Activated CD4-positive, alpha-beta T cell treated with anti-CD3 and anti-CD28 coated beads for 1 hour (primary cell): ENCODE results near the gene TOMT.
"Not testable (repeated sequence)": the region's sequence is repeated elsewhere in the genome, so short reads cannot be mapped to it uniquely, and the experiment has no call there.

Source experiments
- DNase-seq: peaks from one replicate; pipeline ENCODE4 v3.0.0-alpha.2; 2020

Gene TOMT

GRCh38 chr11:72129381-72129780 is 23.7 kb downstream of the TOMT start:
- DNase-seq, result no peak

DNA sequence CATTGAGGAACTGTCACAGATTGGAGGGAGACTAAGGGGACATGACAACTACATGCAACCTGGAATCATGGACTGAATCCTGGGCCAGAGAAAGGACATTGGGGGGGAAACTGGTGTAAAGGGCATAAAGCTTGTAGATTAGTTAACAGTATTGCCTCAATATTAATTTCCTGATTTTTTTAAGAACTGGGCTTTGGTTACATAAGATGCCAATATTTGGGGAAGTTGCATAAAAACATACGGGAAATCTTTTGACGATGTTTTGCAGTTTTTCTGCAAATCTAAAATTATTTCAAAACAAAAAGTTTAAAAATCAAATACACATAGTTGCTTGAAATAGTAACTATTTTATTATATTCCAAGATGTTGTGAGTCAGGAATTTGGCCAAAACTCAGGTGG is 26.9 kb downstream of the TOMT start:
- DNase-seq, result no peak

DNA sequence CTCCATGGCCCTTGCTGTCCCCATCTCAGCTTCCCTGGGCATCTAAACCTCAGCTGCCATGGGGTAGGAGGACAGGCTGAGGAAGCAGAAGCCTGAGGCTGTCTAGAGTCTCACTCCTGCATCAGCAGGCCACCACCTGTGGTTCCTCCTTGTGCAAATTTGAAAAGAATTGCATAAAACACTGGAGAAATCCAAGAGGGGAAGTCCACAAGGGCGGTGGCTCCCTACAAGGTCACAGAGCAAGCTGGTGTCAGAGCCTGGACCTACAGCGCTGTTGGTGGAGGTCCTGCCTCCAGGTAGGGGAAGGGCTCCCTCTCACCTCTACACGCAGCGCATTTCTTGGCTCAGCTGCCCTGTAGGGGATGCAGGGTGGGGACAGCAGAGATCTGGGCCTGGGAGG is 29.7 kb downstream of the TOMT start, which contains the start of gene FOLR3:
FOLR3 (plus strand) TSS at position 253 of the 400 bp plus-strand sequence. CDS start 228 bp downstream, outside the sequence.
- not testable (repeated sequence) for DNase-seq

DNA sequence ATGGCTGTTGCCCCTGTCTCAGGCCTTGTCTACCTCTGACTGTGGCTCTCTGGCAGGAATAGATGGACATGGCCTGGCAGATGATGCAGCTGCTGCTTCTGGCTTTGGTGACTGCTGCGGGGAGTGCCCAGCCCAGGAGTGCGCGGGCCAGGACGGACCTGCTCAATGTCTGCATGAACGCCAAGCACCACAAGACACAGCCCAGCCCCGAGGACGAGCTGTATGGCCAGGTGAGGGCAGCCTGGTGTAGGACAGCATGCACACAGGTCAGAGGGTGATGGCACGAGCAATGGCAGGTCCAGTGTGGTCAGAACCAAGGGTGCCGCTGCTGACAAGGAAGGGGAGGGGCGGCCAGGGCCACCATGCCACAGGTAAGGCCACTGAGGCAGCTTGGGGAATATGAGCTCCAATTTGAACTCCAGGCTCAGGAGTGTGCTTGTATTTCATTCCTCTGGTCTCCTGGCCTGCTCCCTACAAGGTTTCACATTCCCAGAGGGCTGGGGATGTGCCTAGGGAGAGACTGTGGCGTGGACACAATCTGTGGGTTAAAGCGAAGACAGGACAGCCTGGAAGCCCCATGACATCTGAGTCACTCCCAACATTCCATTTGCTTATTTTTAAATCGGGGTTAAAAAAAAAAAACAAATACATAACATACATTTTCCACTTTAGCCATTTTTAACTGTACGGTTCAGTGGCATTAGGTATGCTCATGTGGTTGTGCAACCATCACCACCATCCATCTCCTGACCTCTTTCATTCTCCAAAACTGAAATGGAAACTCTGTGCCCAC is 30.4 kb downstream of the TOMT start:
- no peak for DNase-seq

- no peak for DNase-seq
Observed at GRCh38 chr11:72136684-72137262, 31.0 kb downstream of the TOMT start.

- DNase-seq, result no peak
Observed at GRCh38 chr11:72138821-72139390, 33.2 kb downstream of the TOMT start.

DNA sequence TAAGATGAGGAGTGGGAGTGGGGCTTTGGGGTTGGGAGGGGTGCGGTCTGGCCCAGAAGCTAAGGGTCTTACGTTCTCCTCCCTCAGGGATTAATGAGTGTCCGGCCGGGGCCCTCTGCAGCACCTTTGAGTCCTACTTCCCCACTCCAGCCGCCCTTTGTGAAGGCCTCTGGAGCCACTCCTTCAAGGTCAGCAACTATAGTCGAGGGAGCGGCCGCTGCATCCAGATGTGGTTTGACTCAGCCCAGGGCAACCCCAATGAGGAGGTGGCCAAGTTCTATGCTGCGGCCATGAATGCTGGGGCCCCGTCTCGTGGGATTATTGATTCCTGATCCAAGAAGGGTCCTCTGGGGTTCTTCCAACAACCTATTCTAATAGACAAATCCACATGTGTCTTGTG is 33.8 kb downstream of the TOMT start:
- DNase-seq, result no peak

DNA sequence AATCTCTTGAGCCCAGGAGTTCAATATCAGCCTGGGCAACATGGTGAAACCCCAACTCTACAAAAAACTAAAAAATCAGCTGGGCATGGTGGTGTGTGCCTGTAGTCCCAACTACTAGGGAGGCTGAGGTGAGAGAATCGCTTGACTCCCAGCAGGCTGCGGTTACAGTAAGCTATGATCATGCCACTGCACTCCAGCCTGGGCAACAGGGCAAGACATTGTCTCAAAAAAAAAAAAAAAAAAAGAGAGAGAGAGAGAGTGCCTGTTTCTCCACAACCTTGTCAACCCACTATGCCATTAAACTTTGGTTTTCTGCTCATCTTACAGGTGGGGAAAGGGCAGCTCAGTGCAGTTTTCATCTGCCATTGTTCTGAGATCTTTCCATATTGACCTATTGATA is 34.9 kb downstream of the TOMT start:
- DNase-seq, result no peak

DNA sequence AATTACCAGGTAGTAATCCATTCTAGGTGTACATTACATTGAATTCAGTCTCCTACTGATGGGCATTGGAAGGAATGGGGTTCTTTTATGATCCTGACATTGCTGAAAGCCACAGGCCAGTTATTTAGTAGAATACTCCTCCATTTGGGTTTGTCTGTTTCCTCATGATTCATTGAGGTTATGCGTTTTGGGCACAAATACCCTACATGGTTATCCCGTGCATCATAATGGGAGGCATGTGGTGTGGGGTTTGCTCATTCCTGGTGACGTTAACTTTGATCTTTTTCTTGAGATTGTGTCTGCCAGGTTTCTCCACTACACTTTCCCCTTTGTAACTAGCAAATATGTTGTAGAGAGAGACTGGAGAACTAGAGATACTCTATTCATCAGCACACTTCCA is 35.3 kb downstream of the TOMT start:
- no peak for DNase-seq

DNA sequence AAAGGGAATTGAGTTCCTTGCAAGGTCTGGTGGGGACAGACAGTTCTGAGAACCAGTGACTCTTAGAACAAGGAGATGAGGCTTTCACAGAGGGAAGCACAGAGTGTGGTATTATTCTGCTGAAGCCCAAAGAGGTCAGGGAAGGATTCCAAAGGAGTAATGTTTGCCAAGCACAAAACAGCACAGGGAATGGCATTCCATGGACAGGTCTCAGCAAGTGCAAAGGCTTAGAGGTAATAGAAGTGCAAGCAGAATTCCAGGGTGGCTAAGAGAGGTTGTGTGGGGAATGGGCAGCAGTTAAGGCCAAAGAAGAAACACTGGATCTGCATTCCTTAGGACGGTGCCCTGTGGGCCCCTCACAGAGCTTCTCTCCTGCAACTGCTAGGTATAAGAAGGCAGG is 36.4 kb downstream of the TOMT start:
- not testable (repeated sequence) for DNase-seq

GRCh38 chr11:72142543-72142942 is 36.8 kb downstream of the TOMT start:
- not testable (repeated sequence) for DNase-seq

DNA sequence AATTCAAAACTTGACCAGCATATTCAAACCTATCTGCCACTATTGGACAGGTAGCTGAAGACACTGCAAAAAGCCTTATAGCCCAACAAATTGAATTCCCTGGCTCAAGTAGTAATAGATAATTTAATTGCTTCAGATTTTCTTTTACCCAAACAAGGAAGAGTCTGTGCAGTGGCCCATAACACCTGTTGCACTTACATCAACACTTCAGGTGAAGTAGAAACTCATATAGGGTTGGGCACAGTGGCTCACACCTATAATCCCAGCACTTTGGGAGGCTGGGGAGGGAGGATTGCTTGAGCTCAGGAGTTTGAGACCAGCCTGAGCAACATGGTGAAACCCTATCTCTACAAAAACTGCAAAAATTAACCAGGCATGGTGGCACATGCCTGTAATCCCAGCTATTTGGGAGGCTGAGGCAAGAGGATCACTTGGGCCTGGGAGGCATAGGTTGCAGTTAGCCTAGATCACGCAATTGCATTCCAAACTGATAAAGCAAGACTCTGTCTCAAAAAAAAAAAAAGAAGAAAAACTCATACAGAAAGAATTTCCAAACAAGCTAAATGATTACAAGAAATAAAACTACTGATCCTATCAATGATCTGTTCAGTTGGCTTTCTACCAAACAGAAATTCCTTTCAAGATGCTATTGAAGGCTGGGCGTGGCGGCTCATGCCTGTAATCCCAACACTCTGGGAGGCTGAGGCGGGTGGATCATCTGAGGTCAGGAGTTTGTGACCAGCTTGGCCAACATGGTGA is 39.3 kb downstream of the TOMT start:
- DNase-seq, result no peak

DNA sequence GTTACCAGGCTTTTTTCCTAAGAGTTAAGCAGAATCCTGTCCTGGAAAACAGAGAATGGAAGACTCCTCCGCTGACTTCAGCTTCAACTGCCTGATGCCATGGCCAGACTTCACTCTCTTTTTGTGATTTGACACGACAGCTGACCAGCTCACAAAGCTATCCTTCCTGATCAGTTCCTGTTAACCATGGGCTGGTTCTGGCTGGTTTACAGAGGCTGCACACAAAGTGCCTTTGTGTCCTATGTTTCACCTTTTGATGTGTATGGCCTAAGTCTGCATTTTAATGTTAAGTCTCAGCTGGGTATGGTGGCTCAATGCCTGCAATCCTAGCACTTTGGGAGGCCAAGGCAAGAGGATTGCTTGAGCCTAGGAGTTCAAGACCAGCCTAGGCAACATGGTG is 40.9 kb downstream of the TOMT start:
- DNase-seq, result no peak

GRCh38 chr11:72150882-72151281 is 45.2 kb downstream of the TOMT start:
- DNase-seq, result no peak

DNA sequence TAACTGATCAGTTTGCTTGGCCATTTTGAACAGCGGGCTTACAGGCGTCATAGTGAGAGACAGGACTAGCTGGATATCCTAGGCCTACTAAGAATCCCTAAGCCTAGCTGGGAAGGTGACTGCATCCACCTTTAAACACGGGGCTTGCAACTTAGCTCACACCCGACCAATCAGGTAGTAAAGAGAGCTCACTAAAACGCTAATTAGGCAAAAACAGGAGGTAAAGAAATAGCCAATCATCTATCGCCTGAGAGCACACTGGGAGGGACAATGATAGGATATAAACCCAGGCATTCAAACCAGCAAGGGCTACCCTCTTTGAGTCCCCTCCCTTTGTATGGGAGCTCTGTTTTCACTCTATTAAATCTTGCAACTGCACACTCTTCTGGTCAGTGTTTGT is 48.1 kb downstream of the TOMT start:
- DNase-seq, result not testable (repeated sequence)

DNA sequence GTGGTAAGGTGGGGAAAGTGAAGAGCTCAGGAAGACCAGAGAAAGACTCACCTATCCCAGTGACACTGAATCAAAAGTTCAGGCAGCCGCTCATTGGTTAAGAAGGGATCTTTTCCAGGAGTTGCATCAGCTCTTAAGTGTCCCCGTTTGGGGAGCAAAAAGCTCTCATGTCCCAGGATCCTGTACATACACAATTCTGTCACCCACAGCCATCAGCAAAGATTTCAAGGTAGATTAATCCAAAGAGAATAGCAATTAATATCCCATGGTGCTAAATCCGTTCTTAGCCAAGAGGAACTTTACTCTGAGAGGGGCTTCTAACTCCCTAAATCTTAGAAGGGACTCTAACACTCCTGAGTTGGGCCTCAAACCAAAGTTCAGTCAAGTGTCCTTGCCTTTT is 49.1 kb downstream of the TOMT start:
- DNase-seq, result no peak

DNA sequence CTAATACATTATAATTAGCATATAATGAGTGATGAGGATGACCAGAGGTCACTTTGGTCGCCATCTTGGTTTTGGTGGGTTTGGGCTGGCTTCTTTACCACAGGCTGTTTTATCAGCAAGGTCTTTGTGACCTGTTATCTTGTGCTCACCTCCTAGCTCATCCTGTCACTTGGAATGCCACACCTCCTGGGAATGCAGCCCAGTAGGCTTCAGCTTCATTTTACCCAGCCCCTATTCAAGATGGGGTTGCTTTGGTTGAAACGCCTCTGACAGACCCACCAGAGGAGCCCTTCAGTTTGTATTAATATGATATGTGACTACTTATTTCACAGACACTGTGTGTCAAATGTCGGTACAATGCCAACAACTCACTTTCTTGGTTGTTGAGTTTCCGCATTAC is 50.0 kb downstream of the TOMT start:
- no peak for DNase-seq

GRCh38 chr11:72157131-72157530 is 51.4 kb downstream of the TOMT start:
- no peak for DNase-seq
